Testis (tissue), 3 donors: Measurements from ENCODE around the gene NOS1AP. TPM values are rescaled to one million over a fixed set of nuclear protein-coding genes. Genes with fewer than 3 reads are reported as not detected.

Source experiments
- DNase-seq: peaks from one replicate; pipeline ENCODE4 v3.0.0-alpha.2; 2019
- H3K27ac ChIP-seq, 2 donors: fragments of 200-600 bp; sonication (generic); one replicate each; pipeline ENCODE4 v1.5.1; 2019
- H3K27me3 ChIP-seq: fragments of 200-600 bp; sonication (generic); one replicate; pipeline ENCODE4 v1.5.1; 2019
- H3K36me3 ChIP-seq: fragments of 200-600 bp; sonication (generic); one replicate; pipeline ENCODE4 v1.5.1; 2017; ENCODE audit warnings: low read depth; ENCODE audit errors: missing control alignments
- H3K4me1 ChIP-seq: fragments of 200-600 bp; sonication (generic); one replicate; pipeline ENCODE4 v1.5.1; 2019
- H3K4me3 ChIP-seq, 2 donors: fragments of 200-600 bp; sonication (generic); one replicate each; pipeline ENCODE4 v1.5.1; 2017 to 2019
- H3K9me3 ChIP-seq: fragments of 200-600 bp; sonication (generic); one replicate; pipeline ENCODE4 v1.5.1; 2017
- CTCF ChIP-seq, 3 experiments: fragments of 450-650 bp in 2 of 3; fragments of 200-600 bp in 1 of 3; sonication (generic) in 1 of 3; IDR thresholded peaks; one replicate each; pipeline ENCODE4 v1.5.1; 2016 to 2019; ENCODE audit warnings: antibody characterized with exemption in 3 of 3, mild to moderate bottlenecking in 2 of 3, moderate library complexity in 1 of 3
- POLR2A ChIP-seq: fragments of 450-650 bp; IDR thresholded peaks from one replicate; pipeline ENCODE4 v1.6.1; 2017; ENCODE audit warnings: antibody characterized with exemption, mild to moderate bottlenecking, moderate library complexity
- whole genome bisulfite sequencing, 2 donors: methylation state at CpG; one replicate each; pipeline ENCODE4 v1.1.5; 2018; 5-methylcytosine and 5-hydroxymethylcytosine counted together
- intact Hi-C: fragments of 100-400 bp; cut with DNase I; formaldehyde crosslinking; loops from one replicate; pipeline ENCODE4 v1.15.1; 2023; ENCODE audit warnings: low total_unique reads
- polyA plus RNA-seq: library from polyadenylated mRNA; stranded (reverse); fragments of 350-450 nt; fragmentation: Illumina TruSeq; extraction: RNeasy Lipid Tissue Mini Kit (QIAGEN cat#74804); gene quantifications from one replicate; pipeline ENCODE4 v1.2.3, GENCODE V29; 2014; ENCODE audit warnings: low read depth, low replicate concordance; ENCODE audit not compliant: insufficient read depth
- total RNA-seq, 2 donors: library from RNA; depleted of rRNA; stranded (reverse); fragments of >200 nt; gene quantifications; one replicate each; pipeline ENCODE4 v1.2.3, GENCODE V29; 2016

NOS1AP gene
- total and polyA plus RNA-seq, 3 donors from 2014 or later = 2.1 to 5.1 (median 4.1) TPM

GRCh38 chr1:162151900-162152829, 82.7 kb downstream of the NOS1AP start:
- no peak overlapping the region for H3K4me3 ChIP-seq
- DNase-seq = no peak
- no peaks in the 10 kb centered on the region for H3K4me1 ChIP-seq
- no peaks in the 10 kb centered on the region for H3K27me3 ChIP-seq
- TF ChIP-seq POLR2A = no peak
- no peak for TF ChIP-seq CTCF (IDR thresholded peaks at IDR 0.05)
- no peaks in the 10 kb centered on the region for H3K36me3 ChIP-seq
- no peak overlapping the region for H3K27ac ChIP-seq
- H3K9me3 ChIP-seq = no peaks in the 10 kb centered on the region
- intact Hi-C loops = no loop called here
- WGBS, 2 donors = 78 to 86% methylated on average over 9 of the region's 9 CpGs

GRCh38 chr1:162153374-162153773, 83.9 kb downstream of the NOS1AP start:
- intact Hi-C loops = no loop called here
- Histone ChIP-seq H3K36me3 (no peaks in the 10 kb centered on the region), H3K4me1 (no peaks in the 10 kb centered on the region), H3K4me3 (no peak overlapping the region), H3K27ac (no peak overlapping the region), H3K9me3 (no peaks in the 10 kb centered on the region), H3K27me3 (no peaks in the 10 kb centered on the region)
- TF ChIP-seq CTCF (IDR thresholded peaks at IDR 0.05) (no peak), POLR2A (no peak)
- DNase-seq = no peak

GRCh38 chr1:162157469-162157868, 88.0 kb downstream of the NOS1AP start:
- intact Hi-C loops = no loop called here
- WGBS, 2 donors = 88% methylated on average over 1 of the region's 1 CpG
- Histone ChIP-seq H3K4me3 (no peak overlapping the region), H3K4me1 (peaks cover 15% of the 10 kb centered on the region), H3K9me3 (no peaks in the 10 kb centered on the region), H3K27ac (no peak overlapping the region), H3K27me3 (no peaks in the 10 kb centered on the region), H3K36me3 (no peaks in the 10 kb centered on the region)
- no peak for TF ChIP-seq POLR2A
- TF ChIP-seq CTCF (IDR thresholded peaks at IDR 0.05) = no peak
- no peak for DNase-seq

GRCh38 chr1:162158624-162159271, 89.3 kb downstream of the NOS1AP start:
- TF ChIP-seq POLR2A (no peak), CTCF (IDR thresholded peaks at IDR 0.05) (no peak)
- no peak for DNase-seq
- intact Hi-C loops = no loop called here
- H3K9me3 ChIP-seq = no peaks in the 10 kb centered on the region
- H3K36me3 ChIP-seq = no peaks in the 10 kb centered on the region
- H3K27me3 ChIP-seq = no peaks in the 10 kb centered on the region
- peaks cover 15% of the 10 kb centered on the region for H3K4me1 ChIP-seq
- H3K4me3 ChIP-seq = no peak overlapping the region
- no peak overlapping the region for H3K27ac ChIP-seq
- 55 to 66% methylated on average over 5 of the region's 5 CpGs for WGBS, 2 donors
